HG02938 (cell line): ENCODE data around the gene TUBGCP5.

Experiments used
- ATAC-seq: cut with Tn5 transposase; IDR thresholded peaks from one replicate; pipeline ENCODE4 v1.9.1; 2021; ENCODE audit warnings: mild to moderate bottlenecking, moderate library complexity; ENCODE audit not compliant: unreplicated experiment

The TUBGCP5 gene

DNA sequence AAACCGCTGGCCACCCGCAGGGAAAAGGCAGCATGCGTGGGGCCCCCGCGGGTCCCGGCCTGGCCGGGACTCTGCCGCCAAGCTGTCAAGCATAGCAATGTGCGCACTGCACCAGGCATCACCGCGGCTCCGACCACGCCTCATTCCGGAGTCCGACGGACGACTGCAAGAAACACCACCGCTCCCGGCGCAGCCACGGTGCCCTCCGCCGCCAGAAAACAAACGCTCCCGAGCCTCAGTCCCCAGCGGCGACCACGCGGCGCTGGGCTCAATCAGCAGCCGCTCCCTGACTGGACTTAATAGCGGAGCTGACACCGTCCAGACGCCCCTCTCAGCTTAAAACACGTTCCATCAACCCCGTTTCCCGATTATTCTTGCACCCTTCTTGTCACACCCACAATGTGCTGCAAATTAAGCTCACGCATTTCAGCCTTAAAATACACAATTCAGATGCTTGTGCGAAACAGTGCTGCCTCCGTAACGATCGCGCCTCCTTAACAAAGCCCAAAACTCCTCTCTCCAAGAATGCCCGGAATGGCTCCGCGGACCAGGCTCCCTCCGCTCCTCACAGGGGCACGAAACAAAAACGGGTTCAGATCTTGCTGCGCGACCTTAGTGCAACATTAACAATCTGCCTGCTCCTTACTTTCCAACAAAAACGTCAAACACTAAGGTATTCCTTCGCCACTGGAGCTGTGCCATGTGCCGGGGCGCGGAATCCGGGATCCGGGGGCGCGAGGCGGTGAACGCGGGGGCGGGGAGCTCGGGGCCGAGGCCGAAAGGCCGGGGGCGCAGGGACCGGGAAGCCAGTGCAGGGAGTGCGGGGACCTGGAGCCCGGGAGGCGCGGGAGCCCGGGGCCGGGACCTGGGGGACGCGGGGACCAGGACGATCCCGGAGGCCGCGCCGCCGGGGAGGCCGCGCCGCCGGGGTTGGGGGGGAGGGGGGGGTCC is 59.9 kb downstream of the TUBGCP5 start:
- peak; percentile 61 for ATAC-seq

DNA sequence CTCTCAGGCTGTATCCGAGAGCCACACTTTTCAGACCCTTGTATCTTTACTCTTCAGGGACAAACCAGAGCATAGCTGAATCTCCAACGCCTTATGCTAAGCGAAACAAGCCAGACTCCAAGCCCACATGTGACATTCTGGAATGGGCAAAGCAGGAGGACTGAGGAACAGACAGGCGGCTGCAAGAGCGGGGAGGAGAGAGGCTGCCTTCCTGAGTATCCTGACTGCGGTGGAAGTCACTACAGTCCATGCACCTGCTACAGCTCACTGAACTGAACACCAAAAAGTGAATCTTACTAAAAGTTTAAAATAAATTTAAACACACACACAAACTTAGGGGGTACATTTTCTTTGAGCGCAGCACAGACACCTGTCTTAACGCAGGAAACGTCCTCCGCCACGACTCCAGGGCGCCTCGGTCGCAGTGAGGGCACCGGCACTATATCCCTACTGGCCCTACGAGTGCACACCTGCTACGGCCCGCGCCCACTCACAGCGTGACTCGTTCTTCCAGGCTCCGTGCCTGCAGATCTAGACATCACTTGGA is 60.6 kb downstream of the TUBGCP5 start:
- ATAC-seq: peak; percentile 37

DNA sequence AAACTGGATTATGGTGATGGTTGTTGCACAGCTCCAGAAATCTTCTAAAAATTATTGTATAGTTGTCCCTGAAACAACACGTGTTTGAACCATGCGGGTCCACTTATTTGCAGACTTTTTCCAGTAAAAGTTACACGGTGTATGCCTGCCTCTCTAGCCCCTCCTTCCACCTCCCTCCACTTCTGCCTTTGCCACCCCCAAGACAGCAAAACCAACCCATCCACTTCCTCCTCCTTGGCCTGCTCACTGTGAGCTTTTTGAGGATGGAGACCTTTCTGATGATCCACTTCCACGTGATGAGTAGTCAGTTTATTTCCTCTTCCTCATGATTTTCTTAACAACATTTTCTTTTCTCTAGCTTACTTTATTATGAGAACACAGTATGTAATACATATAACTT is 64.6 kb downstream of the TUBGCP5 start:
- no peak for ATAC-seq

DNA sequence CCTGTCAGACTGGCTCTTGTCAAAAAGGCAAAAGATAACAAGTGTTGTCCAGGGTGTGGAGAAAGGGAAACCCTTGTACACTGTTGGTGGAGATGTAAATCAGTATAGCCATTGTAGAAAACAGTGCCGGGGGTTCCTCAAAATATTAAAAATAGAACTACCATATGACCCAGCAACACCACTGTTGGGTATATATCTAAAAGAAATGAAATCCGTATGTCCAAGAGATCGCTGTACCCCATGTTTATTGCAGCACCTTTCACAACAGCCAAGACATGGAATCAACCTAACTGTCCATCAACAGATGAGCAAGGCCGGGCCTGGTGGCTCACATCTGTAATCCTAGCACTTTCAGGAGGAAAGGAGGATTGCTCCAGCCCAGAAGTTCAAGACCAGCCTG is 65.4 kb downstream of the TUBGCP5 start:
- ATAC-seq: no peak

DNA sequence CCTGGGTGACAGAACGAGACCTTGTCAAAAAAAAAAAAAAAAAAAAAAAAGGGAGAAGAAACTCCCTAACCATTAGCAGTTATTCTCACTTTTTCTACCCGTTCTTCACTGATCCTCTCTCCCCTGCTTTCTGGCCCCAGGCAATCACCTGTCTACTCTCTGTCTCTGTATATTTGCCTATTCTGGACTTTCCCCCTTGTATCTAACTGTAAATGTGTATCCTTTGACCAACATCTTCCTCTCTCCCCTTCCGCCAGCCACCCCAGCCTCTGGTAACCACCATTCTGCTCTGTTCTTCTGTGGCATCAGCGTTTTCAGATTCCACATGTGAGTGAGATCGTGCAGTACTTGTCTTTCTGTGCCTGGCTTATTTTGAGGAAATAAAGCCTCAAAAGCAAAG is 66.1 kb downstream of the TUBGCP5 start:
- peak; percentile 92 for ATAC-seq

DNA sequence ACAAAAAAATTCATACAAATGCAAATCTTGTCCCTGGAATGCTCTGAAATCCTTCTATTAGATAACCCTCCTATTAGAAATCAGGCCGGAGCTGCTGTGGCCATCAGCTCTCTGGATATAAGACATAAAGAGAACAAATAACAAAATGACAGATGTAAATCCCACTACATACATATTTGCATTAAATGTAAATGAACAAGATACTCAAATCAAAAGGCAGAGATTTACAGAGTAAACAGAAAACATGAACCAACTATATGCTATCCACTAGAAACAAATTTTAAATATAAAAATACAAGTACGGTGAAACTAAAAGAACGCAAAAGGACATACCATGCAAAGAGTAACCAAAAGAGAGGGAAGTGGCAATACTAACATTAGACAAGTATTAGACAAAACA is 69.9 kb downstream of the TUBGCP5 start:
- no peak for ATAC-seq

DNA sequence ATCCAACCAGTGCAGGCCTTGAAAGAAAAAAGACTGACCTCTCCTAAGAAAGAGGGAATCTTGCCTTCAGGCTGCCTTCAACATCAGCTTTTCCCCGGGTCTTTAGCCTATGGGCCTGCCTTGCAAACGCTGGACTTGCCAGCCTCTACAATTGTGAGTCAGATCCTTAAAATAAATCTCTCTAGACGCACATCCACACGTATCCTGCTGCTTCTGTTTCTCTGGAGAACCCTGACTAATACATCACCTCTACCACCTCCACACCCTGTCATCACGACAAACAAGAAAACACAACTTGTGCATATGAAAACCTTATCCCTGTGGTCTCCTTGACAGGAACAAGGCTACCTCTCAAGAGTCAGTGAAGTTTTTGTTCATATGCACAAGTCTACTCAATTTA is 71.0 kb downstream of the TUBGCP5 start:
- ATAC-seq: no peak

DNA sequence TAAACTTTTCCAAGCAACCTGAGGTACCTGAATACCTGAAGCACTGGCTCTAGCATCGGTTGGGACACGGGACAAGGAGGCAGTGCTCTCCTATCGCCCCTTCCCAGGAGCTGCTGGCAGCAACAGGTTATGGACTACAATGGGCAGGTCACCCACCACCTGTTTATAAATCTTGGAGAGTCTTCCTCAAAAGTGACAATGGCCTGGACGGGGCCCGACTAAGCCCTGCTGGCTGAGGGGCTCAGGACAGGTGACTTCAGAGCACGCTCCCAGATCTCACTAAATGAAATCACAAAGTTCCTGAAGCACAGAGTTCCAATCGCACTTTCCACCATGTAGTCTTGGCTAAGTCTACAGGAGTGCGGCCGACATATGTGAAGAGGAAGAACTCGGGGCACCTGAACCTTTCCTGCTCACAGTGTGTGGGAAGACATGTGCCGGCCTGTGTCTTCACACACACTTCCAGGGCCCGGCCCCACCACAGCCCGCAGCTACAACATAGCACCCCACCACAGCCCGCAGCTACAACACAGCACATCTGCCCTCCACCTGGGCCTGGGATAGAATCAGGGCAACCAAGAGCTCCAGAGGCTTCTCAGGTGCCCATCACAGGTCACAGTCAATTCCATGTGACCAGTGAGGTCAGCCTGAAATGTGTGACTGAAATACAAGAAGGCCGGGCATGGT is 72.1 kb downstream of the TUBGCP5 start:
- no peak for ATAC-seq

DNA sequence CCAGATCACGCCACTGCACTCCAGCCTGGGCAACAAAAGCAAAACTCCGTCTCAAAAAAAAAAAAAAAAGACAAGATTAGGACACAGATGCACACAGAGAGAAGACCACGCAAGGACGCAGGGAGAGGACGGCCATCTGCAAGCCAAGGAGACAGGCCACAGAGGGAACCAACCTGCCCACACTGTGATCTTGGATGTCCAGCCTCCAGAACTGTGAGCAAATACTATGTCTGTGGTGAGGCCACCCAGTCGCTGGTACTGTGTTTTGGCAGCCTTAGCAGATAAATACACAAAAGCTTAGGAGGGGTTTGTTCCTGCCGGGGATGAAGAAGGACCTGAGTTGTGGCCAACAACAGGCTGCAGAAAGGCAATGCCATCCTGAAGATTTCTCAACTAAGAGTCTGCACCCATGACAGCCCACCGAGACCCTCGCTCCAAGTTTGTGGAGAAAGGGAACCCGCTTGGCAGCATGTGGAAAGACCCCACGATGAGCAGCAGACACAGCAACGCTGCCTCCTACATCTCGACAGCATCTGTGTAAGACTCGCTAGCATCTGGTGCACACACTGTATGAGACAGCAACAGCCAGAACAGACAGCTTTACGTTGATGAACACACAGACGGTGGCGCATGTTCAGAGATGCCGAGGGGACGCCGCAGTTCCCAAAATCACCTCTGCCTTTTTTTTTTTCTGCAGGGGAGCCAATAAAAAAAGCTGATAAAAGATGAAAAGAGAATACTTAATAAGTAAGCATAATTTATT is 72.9 kb downstream of the TUBGCP5 start:
- ATAC-seq: no peak

DNA sequence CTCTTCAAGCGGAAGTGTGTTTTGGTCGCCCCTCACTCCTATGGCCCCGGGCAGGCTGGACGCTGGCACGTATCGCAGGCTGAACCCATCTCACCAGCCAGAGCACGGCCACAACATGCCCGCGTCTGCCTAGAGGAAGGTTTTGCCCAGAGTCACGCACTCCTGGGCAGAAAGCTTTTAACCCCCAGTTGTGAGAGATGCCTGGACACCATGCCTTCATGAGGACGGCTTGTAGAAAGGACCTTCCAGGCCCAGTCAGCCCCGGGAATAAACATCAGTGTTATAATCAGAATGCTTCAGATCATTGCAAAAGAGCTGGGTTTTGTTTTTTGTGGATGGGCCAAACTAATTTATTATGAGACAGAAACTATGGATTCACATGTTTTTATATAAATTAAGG is 75.7 kb downstream of the TUBGCP5 start:
- no peak for ATAC-seq

DNA sequence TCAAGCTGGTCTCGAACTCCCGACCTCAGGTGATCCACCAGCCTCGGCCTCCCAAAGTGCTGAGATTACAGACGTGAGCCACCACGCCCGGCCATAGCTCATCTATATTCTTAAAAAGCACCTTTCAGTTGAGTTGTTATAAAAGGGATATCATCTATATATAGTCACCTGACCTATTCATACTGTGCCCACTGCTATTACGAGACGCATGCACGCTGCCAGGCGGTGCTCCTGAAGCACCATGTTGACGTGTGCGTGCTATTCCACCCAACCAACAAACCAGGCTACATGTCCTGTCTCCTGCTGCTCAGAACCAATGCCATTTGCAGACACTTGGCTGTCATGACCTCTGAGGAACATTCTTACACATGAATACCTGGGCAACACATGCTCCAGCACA is 76.8 kb downstream of the TUBGCP5 start:
- ATAC-seq: no peak

DNA sequence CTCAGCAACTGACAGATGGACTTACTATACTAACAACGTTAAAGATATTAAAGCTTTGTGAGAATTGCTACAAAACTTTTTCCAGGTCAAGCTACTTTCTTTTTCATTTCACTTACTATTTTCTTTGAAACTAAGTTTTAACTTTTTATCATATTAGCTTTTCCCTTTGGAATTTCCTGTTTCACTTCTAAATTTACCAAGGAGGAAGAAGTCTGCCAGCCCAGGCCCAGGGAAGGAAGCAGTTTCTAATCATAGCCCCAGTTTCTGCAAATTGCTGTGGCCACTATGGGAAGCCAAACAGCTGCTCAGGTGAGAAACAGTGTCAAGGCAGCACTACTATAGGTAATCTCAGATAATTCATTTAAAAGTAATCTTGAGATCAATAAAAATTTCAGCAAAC is 77.6 kb downstream of the TUBGCP5 start:
- ATAC-seq: no peak

DNA sequence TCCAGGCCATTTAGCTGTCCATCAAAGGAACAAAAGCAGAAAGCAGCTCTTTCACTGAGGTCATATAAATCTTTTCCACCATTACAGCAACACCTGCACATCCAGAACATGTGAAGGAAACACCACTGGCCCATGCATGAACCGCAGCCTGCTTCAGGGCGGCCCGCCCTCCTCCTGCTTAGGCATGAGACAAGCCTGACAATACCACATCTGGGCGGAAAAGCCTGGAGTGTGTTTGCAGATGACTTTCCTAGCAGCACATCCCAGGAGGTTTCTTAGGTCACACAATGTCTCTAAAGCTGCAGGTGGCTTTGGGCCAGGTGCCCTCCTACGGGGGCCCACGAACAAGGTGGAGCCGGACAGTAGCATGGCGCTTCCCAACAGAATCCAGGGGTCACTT is 78.8 kb downstream of the TUBGCP5 start:
- no peak for ATAC-seq

DNA sequence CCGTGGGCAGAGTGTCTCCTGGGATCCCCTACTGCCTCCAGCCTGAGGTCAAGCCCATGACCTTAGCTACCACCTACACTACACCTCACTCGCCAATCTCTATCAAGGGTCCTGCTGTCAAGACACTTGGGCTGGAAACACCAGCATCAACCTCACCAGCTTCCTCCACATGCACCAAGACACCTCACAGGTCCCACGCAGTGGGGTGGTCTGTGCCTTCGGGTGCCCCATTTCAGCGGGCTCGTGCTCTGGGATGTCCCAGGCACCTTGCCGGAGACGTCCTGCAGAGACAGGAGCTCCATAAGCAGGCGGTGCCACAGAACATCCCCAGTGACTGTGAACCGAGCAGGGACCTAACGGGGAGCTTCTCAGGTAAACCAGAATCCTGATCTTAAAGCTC is 79.2 kb downstream of the TUBGCP5 start:
- ATAC-seq: no peak

DNA sequence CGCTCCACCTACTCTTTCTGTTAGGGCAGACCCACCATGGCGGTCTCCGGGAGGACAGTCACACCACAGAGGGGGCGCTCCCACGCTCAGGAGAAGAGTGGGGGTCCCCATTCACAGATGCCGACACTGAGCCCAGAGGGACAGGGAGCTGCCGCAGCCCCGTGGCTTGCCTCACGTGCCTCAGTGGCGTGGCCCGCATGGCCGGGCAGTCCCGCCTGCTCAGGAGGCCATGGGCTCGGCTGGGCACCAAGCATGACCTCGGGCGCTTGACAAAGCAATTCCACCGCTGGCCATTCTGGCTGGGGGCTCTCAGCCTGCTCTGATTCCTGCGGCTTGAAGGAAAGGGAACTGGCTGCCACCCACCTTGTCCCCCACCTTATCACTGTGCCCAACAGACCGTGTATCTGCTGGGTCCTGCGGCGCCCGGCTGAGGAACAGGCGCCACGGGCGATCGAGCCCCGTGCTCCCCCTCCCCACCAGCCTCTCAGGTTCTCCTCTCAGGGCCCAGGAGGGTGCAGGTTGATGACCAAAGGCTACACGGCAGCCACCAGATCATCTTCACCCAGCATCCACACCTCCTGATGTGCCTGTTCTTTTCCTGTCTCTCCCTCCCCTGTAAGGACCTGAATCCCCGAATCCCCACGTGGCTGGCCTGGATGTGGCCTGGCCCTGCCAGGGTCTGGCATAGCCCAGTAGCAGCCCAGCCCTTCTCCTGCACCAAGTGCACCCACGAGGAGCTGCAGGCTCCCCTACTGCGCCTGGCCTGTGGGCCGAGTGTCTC is 79.9 kb downstream of the TUBGCP5 start:
- ATAC-seq: no peak

DNA sequence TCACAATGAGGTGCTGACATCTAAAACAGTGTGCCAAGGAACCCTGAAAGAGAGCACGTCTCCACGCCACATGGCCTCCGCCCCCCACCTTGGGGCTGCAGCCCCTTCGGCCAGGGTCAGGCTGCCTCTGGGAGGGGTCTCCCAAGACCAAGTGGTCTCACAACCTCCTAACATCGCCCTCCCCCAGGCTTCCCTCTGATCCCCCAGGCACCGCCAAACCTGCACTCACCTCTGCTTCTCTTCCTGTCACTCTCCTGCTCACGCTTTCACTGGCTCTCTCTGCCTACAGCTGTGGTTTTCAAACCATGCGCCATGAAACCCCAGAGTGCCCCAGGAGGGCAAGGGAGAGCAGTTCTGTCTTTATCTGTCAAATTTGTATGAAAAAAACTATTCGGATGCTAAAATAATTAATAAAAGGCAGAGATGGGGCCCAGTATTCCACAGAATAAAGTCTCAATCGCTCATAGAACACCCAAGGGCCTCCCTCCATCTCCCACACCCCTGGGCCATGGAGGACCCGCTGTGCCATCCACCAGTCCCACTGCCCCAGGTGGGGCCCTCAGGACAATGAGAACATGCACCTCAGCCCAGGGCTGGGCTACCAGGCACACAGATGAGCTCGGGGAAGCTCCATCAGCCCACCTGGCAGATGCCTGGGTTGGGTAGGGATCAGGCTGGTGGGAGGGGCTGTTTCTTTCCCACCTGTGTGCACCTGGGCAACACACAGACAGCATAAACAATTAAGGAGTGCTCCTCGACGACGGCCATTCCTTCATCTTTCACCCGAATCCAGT is 80.7 kb downstream of the TUBGCP5 start:
- no peak for ATAC-seq

DNA sequence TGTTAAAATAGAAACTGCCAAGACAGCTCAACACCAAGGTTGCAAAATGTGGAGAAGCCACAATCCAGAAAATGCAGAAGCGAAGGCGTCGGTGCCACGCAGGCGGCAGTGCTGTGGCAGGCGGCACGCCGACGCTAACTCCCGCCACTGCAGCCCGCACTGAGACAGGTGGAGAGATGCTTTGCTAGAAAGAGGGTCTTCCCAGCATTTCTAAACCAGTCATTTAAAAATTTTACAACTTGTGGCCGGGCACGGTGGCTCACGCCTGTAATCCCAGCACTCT is 82.5 kb downstream of the TUBGCP5 start:
- no peak for ATAC-seq

DNA sequence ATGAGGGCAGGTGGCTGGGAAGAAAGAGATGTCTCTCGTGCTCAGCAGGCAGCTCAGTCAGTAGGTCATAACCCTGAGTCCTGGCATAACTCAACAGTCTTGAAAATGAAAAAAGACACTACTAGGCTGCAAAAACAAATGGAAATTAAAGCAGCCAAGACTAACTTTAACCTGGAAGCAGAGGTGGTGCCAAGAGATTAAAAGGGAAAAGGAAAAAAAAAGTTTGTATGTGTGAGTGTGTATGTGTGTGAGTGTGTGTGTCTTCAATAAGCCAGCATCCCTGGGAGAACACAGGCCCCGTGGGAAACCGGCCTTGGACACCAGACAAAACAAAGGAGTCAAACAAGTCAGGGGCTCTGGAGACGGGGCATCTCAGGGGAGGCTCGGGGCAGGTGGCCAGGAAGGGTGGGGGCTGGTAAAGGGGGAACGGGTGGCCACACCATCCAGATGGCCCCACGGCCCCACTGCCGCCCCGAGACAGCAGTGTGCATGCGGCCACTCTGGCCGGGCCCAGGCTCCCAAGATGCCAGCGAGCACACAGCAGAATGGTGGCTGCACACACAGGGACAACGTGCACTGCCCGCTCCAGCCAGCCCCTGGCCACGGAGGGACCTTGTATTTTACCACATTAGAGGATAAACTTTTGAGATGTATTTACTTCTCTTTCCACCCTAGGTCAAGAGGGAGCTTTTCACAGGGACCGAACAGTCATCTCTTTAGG is 83.0 kb downstream of the TUBGCP5 start:
- ATAC-seq: no peak

DNA sequence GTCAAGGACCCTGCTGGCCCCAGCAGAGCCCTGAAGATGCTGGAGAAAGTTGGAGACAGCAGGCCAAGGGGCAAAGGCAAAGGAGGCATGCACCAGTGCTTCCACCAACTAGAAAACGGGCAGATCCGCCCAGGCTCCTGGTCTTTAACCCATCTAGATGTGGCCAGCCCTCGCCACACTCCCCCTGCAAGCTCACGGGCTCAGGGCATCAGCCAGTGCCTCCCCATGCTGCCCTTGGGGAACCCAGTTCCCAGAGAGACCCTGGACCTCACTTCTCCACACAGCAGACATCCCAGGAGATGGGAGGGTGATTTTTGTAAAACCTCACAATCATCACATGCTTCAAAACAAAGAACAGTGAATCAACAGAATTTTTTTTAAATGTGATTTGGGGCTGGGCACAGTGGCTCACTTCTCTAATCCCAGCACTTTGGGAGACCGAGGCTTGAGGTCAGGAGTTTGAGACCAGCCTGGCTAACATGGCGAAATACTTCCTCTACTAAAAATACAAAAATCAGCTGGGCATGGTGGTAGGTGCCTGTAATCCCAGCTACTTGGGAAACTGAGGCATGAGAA is 83.7 kb downstream of the TUBGCP5 start:
- ATAC-seq: no peak
